Inflammatory macrophage treated with lipopolysaccharide for 1 hour (primary cell): ENCODE measurements around the gene MOB1A.
A peak's percentile ranks its signal among the peaks of the same experiment; 100 is the strongest.
"Not testable (repeated sequence)": the region's sequence is repeated elsewhere in the genome, so short reads cannot be mapped to it uniquely, and the experiment has no call there.

ENCODE experiments used
- DNase-seq, 2 donors: peaks; one replicate each; pipeline ENCODE4 v3.0.0-alpha.2; 2020 to 2022

The MOB1A gene

DNA sequence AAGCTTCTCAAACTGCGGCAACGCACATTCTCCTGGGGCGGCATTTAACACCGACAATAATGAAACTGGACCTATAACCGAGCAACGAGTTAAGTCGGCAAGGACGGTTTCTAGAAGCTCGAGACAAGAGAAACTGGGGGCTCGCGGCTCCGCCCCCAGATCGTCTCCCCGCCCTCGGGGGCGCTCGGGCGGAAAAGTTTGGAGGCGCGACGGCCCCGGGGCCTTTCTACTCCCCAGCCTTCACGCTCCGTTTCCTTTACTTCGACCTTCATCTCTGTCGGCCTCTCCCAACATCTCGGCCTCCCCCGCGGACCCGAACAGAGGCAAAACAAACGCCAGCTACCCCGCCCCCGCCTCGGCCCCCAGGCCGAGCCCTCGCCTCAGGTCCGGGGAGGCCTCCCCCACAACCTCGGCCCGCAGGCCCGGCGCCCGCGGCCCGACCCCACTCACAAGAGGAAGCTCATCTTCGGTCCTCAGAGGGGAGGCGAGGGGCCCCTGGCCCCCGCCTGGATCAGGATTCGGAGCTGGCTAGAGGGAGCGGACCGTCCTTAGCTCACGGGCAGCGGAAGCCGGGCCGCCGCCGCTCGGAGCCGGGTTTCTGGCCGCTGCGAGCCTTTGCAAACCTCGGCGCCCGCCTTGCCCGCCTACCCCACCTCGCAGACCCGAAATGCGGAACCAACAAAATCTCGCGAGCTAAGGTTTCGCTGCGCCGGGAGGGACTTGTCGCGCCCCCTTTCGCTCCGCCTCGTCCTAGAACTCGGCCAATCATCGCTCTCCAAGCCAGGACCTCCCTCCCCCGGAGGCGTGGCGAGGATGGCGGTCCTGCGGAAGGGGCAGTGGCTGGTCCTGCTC, at the start of gene MOB1A:
TSS of gene MOB1A (minus strand) at position 669 of the 852 bp plus-strand sequence. CDS start at position 464, 205 bp downstream.
- DNase-seq: peak; percentile 98 to 99

DNA sequence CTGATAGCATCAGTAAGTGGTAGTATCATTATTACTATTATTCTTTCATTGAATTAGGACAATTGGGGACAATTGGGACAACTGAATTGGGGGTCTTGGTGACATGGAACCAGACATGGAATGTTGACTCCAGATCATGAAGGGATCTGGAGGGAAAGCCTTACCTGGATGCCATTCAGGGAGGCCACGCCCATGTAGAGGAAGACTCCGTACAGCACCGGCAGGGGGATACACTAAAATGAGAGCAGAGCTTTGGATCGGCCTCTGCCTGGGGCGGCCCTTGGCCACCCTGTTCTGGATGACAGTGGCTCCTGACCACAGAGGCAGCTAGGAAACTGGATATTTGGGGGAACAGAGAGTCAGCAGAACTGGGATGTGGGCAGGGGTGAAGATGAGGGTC, 49.0 kb upstream of the MOB1A start:
- DNase-seq: no peak

DNA sequence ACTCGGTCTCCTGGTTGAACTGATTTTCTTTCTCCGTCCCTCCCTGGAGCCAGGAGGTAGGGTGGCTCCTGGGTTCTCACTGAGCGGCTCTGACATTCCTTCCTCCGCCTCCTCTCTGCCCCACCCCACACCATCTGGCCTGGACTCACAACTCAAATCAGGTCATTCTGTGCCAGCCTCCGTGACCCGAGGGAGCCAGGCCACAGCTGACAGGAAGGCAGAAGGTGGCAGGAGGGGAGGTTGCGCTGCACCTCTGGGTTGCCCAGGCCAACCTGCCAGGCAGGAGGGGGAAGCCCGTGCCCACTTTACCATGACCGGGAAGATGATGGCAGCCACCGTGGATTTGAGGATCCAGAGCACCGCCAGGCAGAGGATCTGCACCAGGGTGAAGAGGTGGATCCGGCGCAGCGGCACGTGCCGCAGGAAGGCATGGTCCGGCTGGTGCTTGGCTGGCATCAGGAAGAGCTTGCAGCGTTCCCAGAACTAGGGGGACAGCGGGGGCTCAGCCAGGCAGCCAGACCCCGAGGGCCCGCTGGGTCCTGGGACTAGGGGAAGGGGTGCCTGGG, 48.1 kb upstream of the MOB1A start:
- DNase-seq: no peak

DNA sequence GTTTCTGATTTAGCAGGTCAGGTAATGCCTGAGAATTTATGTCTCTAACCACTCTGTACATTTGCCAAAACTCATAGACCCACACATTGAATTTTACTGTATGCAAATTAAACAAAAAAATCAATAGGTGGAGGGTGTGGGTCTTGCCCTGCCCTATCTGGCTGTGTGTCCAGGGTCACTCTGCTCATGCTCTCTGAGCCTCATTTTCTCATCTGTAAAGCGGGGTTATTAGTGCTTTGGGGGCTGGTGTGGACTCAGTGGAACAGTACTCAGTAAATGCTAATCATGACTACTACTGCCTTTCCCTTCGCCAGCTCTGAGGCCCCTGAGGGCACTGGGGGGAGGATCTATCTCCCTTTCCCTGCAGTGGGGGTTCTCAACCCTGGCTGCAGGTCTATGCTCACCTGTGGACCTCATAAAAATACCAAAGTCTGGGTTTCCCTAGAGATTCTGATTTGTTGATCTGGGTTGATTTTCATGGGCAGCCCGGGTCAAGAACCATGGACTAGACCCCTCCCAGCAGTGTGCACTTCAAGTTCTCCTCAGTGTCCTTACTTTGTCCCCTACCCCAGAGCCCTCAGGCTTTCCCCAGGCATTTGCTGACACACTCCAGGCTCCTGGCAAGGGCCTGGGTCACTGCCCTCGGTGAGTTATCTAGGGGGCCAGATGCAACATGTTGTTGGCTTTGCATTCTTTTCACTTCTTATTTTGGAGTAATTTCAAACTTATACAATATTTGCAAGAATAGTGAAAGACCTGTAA, 47.2 kb upstream of the MOB1A start:
- no peak for DNase-seq

DNA sequence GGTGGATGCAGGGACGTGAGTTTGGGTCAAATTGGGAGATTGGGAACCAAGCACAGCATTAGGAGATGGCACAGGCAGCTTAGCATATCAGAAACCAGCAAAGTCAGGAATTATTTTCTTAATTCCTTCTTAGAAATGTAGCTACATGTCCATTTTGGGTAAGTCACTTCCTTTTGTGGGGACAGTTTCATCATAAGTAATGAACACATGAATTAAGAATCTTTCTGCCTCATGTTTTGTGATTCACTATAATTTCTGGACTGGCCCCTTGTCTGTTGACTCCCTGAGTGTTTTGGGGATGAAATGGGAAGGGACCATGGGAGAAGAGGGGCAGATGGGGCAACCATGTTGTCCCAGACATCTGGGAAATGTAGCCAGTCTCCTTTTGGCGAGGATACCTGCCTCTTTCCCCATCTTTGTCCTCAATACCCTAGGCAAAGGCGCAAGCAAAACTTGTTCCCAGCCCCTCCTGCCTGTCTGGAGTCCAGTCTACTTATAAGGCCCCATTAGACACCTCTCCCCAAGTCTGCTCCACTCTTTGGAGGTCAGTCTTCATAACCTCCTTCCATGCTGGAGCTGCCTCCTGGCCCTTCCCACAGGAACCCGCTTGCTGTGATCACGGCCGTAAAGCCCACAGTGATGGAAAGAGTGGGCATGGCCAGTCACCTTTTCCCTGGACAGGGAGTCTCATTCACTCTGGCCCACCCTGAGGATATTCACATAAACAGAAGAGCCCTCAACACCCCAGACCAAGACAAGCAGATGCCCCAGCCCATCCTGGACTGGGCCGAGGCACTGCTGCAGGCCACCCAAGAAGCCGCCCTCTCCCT, 45.5 kb upstream of the MOB1A start:
- peak in 1 of 2 donors; percentile 33 for DNase-seq

DNA sequence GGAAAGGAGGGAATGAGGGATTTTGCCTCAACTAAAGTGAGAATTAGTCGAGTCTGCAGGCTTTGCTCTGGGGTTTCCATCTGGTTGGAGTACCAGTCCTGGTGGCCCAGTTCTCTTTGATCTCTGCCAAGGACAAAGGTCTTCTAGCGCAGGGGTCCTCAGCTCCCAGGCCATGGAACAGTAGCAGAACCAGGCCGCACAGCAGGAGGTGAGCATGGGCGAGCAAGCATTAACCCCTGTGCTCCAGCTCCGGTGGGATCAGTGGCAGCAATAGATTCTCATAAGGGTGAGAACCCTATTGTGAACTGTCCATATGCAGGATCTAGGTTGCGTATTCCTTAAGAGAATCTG, 43.6 kb upstream of the MOB1A start:
- no peak for DNase-seq

DNA sequence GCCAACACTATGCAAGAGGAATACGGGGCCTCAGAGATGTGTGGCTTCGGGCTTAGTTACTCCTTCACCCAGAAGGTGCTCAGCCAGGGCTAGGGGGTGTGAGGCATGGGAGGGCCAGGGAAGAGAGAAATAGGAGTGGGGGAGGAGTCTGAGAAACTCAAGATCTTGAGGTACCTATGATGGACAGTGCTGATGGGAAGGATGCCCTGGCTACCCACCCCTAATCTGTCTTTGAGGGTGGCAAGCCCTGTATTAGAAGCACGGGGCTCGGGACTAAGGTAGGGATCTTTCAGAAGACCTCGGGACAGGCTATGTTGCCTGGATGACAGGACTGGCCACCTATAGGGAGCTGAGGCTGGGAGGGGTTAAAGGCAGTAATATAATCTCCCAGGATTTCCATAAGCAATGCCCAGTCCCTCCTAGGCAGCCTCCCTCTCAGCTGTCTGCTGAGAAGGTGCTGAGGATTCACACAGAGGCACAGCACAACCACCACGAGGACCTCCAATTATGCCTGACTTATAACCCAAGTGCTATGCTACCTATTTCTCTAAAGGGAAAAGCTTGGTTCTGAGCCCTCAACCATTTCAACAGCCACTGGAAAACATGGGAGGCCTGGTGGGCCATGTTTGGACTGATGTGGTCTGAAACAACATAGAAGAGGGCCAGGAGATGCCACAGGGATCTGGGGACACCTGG, 43.1 kb upstream of the MOB1A start:
- DNase-seq: no peak

DNA sequence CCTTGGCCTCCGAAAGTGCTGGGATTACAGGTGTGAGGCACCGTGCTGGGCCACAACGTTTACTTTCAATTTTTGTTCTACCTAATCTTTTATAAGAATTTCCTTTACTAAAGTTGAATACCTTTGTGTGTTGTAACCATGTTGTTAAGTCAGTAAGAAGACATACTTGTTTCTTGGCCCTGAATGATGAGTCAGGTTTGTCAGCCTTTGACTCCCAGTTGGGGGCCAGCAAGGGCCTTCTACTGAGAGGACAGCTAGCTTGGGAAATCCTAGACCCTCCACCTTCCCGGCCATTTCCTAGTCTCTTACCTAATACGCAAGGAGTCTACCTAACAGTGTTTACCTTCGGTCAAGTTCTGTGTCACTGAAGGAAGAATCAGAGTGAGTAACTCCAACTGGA, 42.4 kb upstream of the MOB1A start:
- DNase-seq: no peak

DNA sequence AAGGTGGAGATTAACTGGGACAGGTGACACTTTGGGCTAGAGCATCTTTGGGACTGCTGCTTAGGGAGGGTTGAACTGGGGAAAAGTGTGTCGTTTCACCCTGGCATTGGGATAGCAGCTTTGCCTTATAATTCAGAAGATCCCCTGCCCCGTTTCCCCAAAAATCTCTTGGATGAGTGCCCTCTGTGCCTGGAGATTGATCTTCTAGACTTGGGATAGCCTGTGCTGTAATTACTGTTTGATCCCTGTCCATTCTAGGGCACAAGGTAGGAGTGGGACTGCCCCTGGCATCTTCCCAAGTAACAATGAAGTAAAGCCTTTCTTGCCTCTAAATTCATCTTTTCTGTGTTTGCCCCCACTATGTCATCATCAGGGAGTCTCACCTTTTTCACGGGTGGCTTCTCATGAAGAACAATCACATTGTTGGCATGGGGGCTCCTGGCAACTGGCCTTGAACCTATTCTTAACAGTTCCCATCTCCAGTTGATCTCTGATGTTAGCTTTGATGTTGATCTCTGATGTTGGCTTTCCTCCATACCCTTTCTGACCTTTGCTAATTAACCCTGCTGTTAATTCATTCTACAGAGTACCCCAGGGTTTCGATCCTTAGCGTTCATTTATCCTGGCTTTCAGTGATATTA, 41.3 kb upstream of the MOB1A start:
- DNase-seq: no peak

DNA sequence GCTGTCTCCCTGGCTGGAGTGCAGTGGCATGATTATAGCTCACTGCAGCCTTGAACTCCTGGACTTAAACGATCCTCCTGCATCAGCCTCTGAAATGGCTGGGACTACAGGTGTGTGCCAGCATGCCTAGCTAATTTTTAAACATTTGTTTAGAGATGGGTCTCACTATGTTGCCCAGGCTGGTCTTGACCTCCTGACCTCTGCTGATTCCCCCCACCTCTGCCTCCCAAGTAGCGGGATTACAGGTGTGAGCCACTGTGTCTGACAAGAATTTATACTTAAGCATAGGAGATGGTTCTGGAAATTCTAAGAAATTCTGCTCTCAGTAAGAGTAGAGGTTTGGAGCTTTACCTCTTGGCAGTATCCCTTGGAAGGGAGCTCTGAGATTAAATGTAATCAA, 38.0 kb upstream of the MOB1A start:
- DNase-seq: no peak

DNA sequence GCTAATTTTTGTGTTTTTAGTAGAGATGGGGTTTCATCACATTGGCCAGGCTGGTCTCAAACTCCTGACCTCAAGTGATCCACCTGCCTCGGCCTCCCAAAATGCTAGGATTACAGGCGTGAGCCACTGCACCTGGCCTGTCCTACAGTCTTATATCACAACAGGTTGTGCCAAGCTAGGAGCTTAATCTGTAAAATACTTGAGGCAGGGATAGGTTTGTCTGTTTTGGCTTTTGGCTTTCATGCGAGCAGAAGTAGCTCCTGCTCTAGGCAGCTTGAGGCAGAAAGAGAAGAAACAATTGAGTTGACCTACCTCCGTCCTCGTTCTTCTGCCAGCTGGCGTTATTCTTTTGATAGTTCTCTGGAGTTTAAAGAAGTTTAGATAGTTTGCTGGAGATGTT, 37.1 kb upstream of the MOB1A start:
- not testable (repeated sequence) for DNase-seq

DNA sequence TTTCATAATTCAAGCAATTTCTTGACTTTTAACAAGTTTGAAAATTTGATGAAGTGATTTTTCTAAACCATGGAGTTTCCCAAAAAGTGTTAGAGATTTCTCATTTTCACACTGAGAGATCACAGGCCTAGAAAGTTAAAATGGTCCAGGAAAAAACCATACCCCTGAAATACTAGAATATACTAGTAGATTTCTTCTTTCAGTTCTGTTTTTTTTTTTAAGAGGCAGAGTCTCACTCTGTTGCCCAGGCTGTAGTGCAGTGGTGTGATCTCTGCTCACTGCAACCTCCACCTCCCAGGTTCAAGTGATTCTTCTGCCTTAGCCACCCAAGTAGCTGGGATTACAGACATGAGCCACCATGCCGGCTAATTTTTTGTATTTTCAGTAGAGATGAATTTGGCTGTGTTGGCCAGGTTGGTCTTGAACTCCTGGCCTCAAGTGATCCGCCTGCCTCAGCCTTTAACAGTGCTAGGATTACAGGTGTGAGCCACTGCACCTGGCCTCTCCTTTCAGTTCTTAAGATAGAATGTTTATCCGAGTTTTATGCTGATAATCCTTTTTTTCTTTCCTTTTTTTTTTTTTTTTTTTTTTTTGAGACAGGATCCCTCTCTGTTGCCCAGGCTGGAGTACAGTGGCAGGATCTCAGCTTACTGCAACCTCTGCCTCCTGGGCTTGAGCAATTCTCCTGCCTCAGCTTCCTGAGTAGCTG, 34.2 kb upstream of the MOB1A start:
- DNase-seq: no peak

DNA sequence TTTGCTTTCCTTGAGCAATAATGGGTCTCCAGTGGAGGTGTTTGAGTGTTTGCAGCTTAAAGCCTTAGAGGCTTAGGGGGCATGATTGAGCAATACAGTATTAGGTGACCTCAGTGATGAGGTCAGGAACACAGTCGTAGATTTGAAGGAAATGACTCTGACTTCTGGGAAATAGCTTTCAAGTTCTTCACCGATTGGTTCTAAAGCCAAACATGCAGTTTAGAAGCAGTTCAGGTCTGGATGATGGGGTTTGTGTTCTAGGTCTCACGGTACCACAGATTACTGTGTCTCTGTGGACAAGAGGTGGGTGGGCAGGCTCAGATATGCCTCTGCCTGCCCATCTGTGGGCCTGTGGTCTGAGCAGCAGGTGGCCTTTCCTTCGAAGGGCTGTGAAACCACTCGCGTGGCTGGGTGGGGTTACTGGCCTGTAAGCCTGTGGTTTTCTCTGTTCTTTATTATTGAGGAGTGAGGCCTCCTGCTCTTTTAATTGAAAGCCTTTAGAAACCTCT, 27.6 kb upstream of the MOB1A start:
- peak; percentile 52 to 72 for DNase-seq

DNA sequence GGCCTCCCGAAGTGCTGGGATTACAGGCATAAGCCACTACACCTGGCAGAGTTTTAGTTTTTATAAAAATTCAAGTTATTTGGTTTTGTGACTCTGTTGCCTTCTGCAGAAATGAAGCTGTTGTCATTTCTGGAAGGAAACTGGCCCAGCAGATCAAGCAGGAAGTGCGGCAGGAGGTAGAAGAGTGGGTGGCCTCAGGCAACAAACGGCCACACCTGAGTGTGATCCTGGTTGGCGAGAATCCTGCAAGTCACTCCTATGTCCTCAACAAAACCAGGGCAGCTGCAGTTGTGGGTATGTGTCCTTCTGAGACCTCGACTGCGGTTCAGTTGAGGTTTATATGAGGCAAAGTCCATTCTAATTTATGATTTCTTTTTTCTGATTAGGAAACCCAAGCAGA, 26.9 kb upstream of the MOB1A start:
- no peak for DNase-seq

DNA sequence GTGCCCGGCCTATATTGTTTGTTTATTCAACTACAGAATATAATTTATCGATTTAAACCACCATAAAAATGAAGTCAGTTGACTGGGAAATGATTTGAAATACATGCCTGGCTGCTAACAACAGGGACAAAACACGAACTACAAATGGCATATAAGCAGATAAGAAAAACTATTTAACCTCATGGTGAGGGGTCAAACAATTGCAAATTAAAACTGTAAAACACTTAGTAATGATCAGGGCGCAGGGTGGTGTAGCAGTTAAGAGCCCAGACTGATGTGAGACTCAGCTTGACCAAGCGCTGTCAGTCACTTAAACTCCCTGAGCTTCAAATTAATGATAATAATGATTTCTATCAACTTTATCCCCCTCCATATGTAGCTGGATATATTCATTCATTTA, 26.4 kb upstream of the MOB1A start:
- no peak for DNase-seq

DNA sequence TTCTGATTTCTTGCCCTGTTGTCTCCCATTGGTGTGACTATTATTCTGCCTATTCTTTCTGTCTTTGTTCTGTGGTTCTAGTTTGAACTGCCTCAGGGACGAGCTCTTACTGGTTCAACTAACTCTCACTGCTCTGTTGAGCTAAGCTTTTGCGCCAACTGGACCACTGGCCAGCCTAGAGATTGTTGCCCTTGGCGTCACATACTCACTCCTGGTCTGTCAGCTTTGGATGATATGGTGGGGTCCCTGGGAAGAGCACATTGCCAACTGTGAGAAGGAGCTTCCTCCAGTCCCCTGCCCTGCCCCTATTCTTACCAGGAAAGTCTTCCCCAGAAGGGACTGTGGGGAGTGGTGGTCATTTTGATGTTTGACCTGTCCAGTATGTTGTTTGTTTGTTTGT, 25.8 kb upstream of the MOB1A start:
- no peak for DNase-seq

DNA sequence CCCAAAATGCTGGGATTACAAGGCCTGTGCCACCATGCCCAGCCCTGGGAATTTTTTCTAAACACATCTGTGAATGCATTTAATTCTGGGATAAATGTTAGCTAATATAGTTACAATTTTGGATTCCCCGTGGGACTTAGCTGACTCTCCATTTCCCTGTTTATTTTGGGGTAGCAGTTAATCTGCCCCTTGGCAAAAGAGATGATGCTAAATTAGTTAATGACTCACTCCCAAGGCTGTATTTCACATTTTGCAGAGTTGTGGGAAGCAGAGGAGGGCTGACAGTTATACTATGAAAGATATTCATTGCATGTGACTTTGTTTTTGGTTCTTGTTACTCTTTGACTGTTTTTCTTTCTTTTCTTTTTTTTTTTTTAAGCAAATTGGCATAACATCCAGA, 22.9 kb upstream of the MOB1A start:
- peak; percentile 29 to 62 for DNase-seq

DNA sequence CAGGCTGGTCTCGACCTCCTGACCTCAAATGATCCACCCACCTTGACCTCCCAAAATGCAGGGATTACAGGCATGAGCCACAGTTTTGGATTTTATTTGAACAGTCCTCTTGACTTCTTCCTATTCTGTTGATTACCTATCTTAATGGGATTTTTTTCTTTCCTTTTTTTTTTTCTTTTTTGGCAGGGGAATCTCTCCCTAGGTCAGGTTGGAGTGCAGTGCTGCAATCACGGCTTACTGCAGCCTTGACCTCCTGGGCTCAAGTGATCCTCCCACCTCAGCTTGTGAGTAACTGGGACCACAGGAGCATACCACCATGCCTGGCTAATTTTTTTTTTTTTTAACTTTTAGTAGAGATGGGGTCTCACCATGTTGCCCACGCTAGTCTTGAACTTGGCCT, 22.5 kb upstream of the MOB1A start:
- DNase-seq: no peak

DNA sequence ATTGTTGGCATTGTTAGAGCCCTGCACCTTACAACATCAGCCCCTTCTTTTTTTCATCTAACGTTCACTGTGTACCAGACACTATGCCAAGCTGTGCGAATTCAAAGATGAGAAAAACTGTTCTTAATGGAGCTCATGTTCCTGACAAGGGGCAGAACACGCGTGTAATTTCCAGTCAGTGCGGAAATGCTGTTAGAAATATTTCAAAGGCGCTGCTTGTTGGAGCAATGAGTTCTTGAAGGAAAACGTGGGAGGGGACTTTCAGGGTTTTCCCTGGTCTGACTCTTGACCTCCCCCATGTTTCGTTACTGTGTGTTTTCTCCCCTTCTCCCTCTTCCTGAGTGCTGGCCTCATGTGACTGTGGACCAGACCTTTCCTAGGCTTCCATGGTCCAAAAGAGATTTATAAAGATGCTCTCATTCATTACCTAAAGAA, 21.2 kb upstream of the MOB1A start:
- peak; percentile 85 to 92 for DNase-seq

DNA sequence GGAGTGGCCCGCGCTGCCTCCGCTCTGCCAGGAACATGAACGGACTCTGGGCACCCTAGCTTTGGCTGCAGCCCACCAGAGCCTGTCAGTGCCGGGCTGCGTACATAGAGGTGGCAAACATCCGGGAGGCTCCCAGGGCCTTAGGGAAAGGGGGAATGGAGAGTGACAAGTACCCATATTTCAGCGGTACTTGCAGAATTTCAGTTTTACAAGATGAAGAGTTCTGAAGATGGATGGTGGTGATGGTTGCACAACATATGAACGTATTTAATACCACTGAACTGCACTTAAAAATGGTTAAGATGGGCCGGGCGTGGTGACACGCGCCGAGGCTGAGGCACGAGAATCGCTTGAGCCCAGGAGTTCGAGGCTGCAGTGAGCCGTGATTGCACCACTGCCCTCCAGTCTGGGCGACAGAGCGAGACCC, 20.6 kb upstream of the MOB1A start:
- DNase-seq: no peak
